Spleen (tissue), 11 donors: ENCODE measurements around the gene ADPRH. TPM values are rescaled to one million over a fixed set of nuclear protein-coding genes. Genes with fewer than 3 reads are reported as not detected.
"Not testable (repeated sequence)": the region's sequence is repeated elsewhere in the genome, so short reads cannot be mapped to it uniquely, and the experiment has no call there.

Experiments
- DNase-seq: peaks from one replicate; pipeline ENCODE4 v3.0.0-alpha.2; 2020
- H3K27ac ChIP-seq, 8 donors: fragments of 200-600 bp; sonication (generic) in 7 of 8; 1 replicate in 4 of 8; 2 replicates in 4 of 8; pipeline versions ENCODE4 v1.5.0 to v1.8.0; 2016 to 2021; ENCODE audit warnings: inconsistent platforms in 4 of 8, mild to moderate bottlenecking in 4 of 8, moderate library complexity in 1 of 8
- H3K27me3 ChIP-seq, 7 donors: fragments of 200-600 bp; sonication (generic) in 6 of 7; replicated peaks in 1 of 7; 1 replicate in 4 of 7; 2 replicates in 3 of 7; pipeline versions ENCODE4 v1.5.0 to v1.8.0; 2016 to 2021; ENCODE audit warnings: inconsistent platforms in 3 of 7, mild to moderate bottlenecking in 1 of 7
- H3K36me3 ChIP-seq, 6 donors: fragments of 200-600 bp; sonication (generic) in 5 of 6; 1 replicate in 4 of 6; 2 replicates in 2 of 6; pipeline versions ENCODE4 v1.5.0 to v1.8.0; 2016 to 2021; ENCODE audit warnings: inconsistent platforms in 2 of 6
- H3K4me1 ChIP-seq, 6 donors: fragments of 200-600 bp; sonication (generic) in 5 of 6; 1 replicate in 3 of 6; 2 replicates in 3 of 6; pipeline versions ENCODE4 v1.5.0 to v1.8.0; 2016 to 2021; ENCODE audit warnings: inconsistent platforms in 3 of 6
- H3K4me3 ChIP-seq, 8 donors: fragments of 200-600 bp; sonication (generic) in 7 of 8; 1 replicate in 4 of 8; 2 replicates in 4 of 8; pipeline versions ENCODE4 v1.5.0 to v1.8.0; 2016 to 2021; ENCODE audit warnings: inconsistent platforms in 4 of 8, mild to moderate bottlenecking in 4 of 8, moderate library complexity in 2 of 8
- H3K9me3 ChIP-seq, 8 donors: fragments of 200-600 bp; sonication (generic) in 7 of 8; 1 replicate in 4 of 8; 2 replicates in 4 of 8; pipeline versions ENCODE4 v1.5.0 to v1.8.0; 2016 to 2021; ENCODE audit warnings: inconsistent platforms in 4 of 8
- CTCF ChIP-seq, 11 experiments: fragments of 200-600 bp in 7 of 11; fragments of 450-650 bp in 4 of 11; sonication (generic) in 4 of 11; IDR thresholded peaks in 8 of 11; conservative IDR thresholded peaks in 3 of 11; 1 replicate in 7 of 11; 2 replicates in 4 of 11; pipeline versions ENCODE4 v1.4.0 to v1.8.0; 2016 to 2021; ENCODE audit warnings: antibody characterized with exemption in 11 of 11, inconsistent platforms in 4 of 11, mild to moderate bottlenecking in 1 of 11
- POLR2A ChIP-seq, 3 donors: fragments of 450-650 bp; IDR thresholded peaks; one replicate each; pipeline ENCODE4 v1.5.1; 2017; ENCODE audit warnings: antibody characterized with exemption in 3 of 3, mild to moderate bottlenecking in 1 of 3
- POLR2AphosphoS5 ChIP-seq, 3 donors: sonication (generic); formaldehyde crosslinking; IDR thresholded peaks; one replicate each; pipeline ENCODE4 v1.5.1; 2017; ENCODE audit warnings: antibody characterized with exemption in 3 of 3
- WGBS, 5 donors: extraction: QIAGEN DNeasy Blood & Tissue Kit in 3 of 5; methylation state at CpG; one replicate each; pipeline versions ENCODE4 v1.1.5 to v1.1.7; 2013 to 2018; 5-methylcytosine and 5-hydroxymethylcytosine counted together
- intact Hi-C: fragments of 100-400 bp; cut with DNase I; formaldehyde crosslinking; loops from one replicate; pipeline ENCODE4 v1.15.0; 2023; ENCODE audit warnings: low total_unique reads
- polyA plus RNA-seq, 3 donors: library from polyadenylated mRNA; stranded (reverse); fragments of 200-250 nt; gene quantifications; one replicate each; pipeline ENCODE4 v1.2.1, GENCODE V29; 2013
- total RNA-seq, 7 donors: library from RNA; depleted of rRNA in 3 of 7; stranded (reverse); fragments of >200 nt in 3 of 7; fragmentation: NEBNext Ultra II Directional in 4 of 7; extraction: Animal tissue kit (Norgen Biotek cat#: 25700) in 4 of 7; gene quantifications; one replicate each; pipeline versions ENCODE4 v1.1.0 to v1.2.1, GENCODE V29; 2016 to 2021
- donor health status: healthy with polysubstance abuse.
- donor health status: DM: no; HTN: no; CAD: no; lungs with moderate emphysema.
- donor health status: DM: no; HTN: no; CAD: no.
- donor health status: Bipolar disorder and iron deficiency.
- donor health status: healthy.
- donor health status: DM: no; HTN: no; CAD: no.
- donor health status: DM: yes; HTN: yes; CAD: no.

ADPRH gene
- total and polyA plus RNA-seq, 10 donors, result 7.1 to 29.2 (median 18.1) TPM

GRCh38 chr3:119550192-119550910 lies 28.9 kb upstream of the ADPRH start:
- 79 to 85% (median 79%) methylated on average over 9 of the region's 9 CpGs for WGBS, 5 donors
- no peak overlapping the region for H3K4me3 ChIP-seq

GRCh38 chr3:119551598-119551997 lies 27.7 kb upstream of the ADPRH start:
- DNase-seq, result no peak
- peak overlapping the region in 1 of 8 donors; percentile 17 for H3K4me3 ChIP-seq
- H3K4me1 ChIP-seq, result peaks cover 5 to 26% (median 18%) of the 10 kb centered on the region in 6 donors
- H3K9me3 ChIP-seq, result no peaks in the 10 kb centered on the region
- no peaks in the 10 kb centered on the region for H3K27me3 ChIP-seq
- 85 to 93% (median 89%) methylated on average over 5 of the region's 5 CpGs for WGBS, 5 donors
- no peaks in the 10 kb centered on the region for H3K36me3 ChIP-seq
- intact Hi-C loops, result no loop called here
- TF ChIP-seq CTCF (IDR thresholded peaks at IDR 0.05 in 8 of 11, conservative IDR thresholded peaks at IDR 0.05 in 3 of 11) (no peak), POLR2AphosphoS5 (IDR thresholded peaks at IDR 0.05) (no peak), POLR2A (IDR thresholded peaks at IDR 0.05) (no peak)
- H3K27ac ChIP-seq, result peak overlapping the region in 1 of 8 donors; percentile 27

More at GRCh38 chr3:119550192-119550910, 28.9 kb upstream of the ADPRH start:
- no peaks in the 10 kb centered on the region for H3K27me3 ChIP-seq
- no peak for DNase-seq
- no peaks in the 10 kb centered on the region for H3K9me3 ChIP-seq
- peak overlapping the region in 1 of 8 donors; percentile 6 for H3K27ac ChIP-seq
- TF ChIP-seq POLR2AphosphoS5 (IDR thresholded peaks at IDR 0.05) (no peak), POLR2A (IDR thresholded peaks at IDR 0.05) (no peak), CTCF (IDR thresholded peaks at IDR 0.05 in 8 of 11, conservative IDR thresholded peaks at IDR 0.05 in 3 of 11) (no peak)
- no peaks in the 10 kb centered on the region for H3K36me3 ChIP-seq
- peaks cover 1 to 18% (median 9%) of the 10 kb centered on the region in 6 donors for H3K4me1 ChIP-seq
- intact Hi-C loops, result no loop called here

GRCh38 chr3:119552928-119553327 lies 26.4 kb upstream of the ADPRH start:
- H3K36me3 ChIP-seq, intact Hi-C loops, DNase-seq, H3K4me3 ChIP-seq, H3K27ac ChIP-seq, H3K9me3 ChIP-seq, H3K27me3 ChIP-seq: not testable (repeated sequence)
- H3K4me1 ChIP-seq, result peaks cover 5 to 30% (median 20%) of the 10 kb centered on the region in 6 donors
- 88 to 94% (median 91%) methylated on average over 6 of the region's 6 CpGs for WGBS, 5 donors

- Histone ChIP-seq H3K9me3 (no peaks in the 10 kb centered on the region), H3K4me3 (peak overlapping the region in 1 of 8 donors; percentile 40), H3K27ac (peak overlapping the region in 1 of 8 donors; percentile 59), H3K27me3 (no peaks in the 10 kb centered on the region), H3K4me1 (peaks cover 5 to 31% (median 22%) of the 10 kb centered on the region in 6 donors), H3K36me3 (no peaks in the 10 kb centered on the region)
- TF ChIP-seq POLR2AphosphoS5 (IDR thresholded peaks at IDR 0.05), result no peak
- TF ChIP-seq CTCF (IDR thresholded peaks at IDR 0.05 in 8 of 11, conservative IDR thresholded peaks at IDR 0.05 in 3 of 11), result no peak
- no peak for TF ChIP-seq POLR2A (IDR thresholded peaks at IDR 0.05)
- WGBS, 5 donors, result 58 to 76% (median 73%) methylated on average over 5 of the region's 5 CpGs
- intact Hi-C loops, result no loop called here
- DNase-seq, result no peak
Observed at GRCh38 chr3:119553823-119554415, 25.4 kb upstream of the ADPRH start.
